SK-N-SH (cell line): Measurements from ENCODE around the gene IGF1R. TPM values are rescaled to one million over a fixed set of nuclear protein-coding genes. Genes with fewer than 3 reads are reported as not detected.

Source experiments
- CTCF ChIA-PET: fragments of 300-600, 350-600 bp; formaldehyde crosslinking; extraction: SDS; loops from one replicate; lab custom pipeline; 2021; lab: Yijun Ruan, JAX
- POLR2A ChIA-PET: fragments of 350-600 bp; sonication (Branson Sonifier 250); formaldehyde crosslinking; extraction: SDS; loops from one replicate; lab custom pipeline; 2020; ENCODE audit warnings: antibody characterized with exemption, inconsistent platforms; lab: Yijun Ruan, JAX
- DNase-seq: peaks from one replicate; pipeline ENCODE4 v3.0.0; 2012
- H2AFZ ChIP-seq: fragments of 200-600 bp; sonication (generic); 2 replicates; pipeline ENCODE4 v1.8.1; 2016; ENCODE audit warnings: antibody characterized with exemption, mild to moderate bottlenecking, low read depth
- H3F3A ChIP-seq: fragments of 200-600 bp; sonication (generic); replicated peaks from 2 replicates; pipeline ENCODE3; 2016; ENCODE audit warnings: antibody characterized with exemption, mild to moderate bottlenecking; ENCODE audit not compliant: insufficient read depth
- H3K27ac ChIP-seq, 2 experiments: fragments of 200-500 bp in 1 of 2; fragments of 200-600 bp in 1 of 2; sonication (Bioruptor generic) in 1 of 2; sonication (generic), shearing (Covaris generic) in 1 of 2; 2 replicates each; pipeline versions ENCODE4 v1.5.1 to v1.6.1; 2014 to 2016; ENCODE audit warnings: low read depth in 2 of 2, inconsistent platforms in 1 of 2, low read length in 1 of 2, mild to moderate bottlenecking in 1 of 2, mixed read lengths in 1 of 2
- H3K27me3 ChIP-seq: fragments of 200-600 bp; sonication (generic), shearing (Covaris generic); 2 replicates; pipeline ENCODE4 v1.6.1; 2016; ENCODE audit warnings: mixed run types; ENCODE audit not compliant: insufficient read depth
- H3K36me3 ChIP-seq, 2 experiments: fragments of 200-500 bp in 1 of 2; fragments of 200-600 bp in 1 of 2; sonication (Bioruptor generic) in 1 of 2; sonication (generic) in 1 of 2; replicated peaks in 1 of 2; 2 replicates each; pipeline versions ENCODE3 to v1.5.1; 2014 to 2016; ENCODE audit warnings: low read length in 1 of 2, mild to moderate bottlenecking in 1 of 2; ENCODE audit not compliant: insufficient read depth in 2 of 2, control insufficient read depth in 1 of 2
- H3K4me1 ChIP-seq, 2 experiments: fragments of 200-500 bp in 1 of 2; fragments of 200-600 bp in 1 of 2; sonication (Bioruptor generic) in 1 of 2; sonication (generic), shearing (Covaris generic) in 1 of 2; 2 replicates each; pipeline versions ENCODE4 v1.5.1 to v1.6.1; 2014 to 2016; ENCODE audit warnings: low read depth in 1 of 2, low read length in 1 of 2, mixed run types in 1 of 2; ENCODE audit not compliant: insufficient read depth in 2 of 2, control insufficient read depth in 1 of 2
- H3K4me2 ChIP-seq: fragments of 200-600 bp; sonication (generic), shearing (Covaris generic); 2 replicates; pipeline ENCODE4 v1.6.1; 2017; ENCODE audit warnings: mixed run types
- H3K4me3 ChIP-seq, 2 experiments: fragments of 200-500 bp in 1 of 2; fragments of 200-600 bp in 1 of 2; sonication (Bioruptor generic) in 1 of 2; sonication (generic), shearing (Covaris generic) in 1 of 2; 2 replicates each; pipeline versions ENCODE4 v1.5.1 to v1.8.1; 2014 to 2016; ENCODE audit warnings: low read depth in 2 of 2, inconsistent platforms in 1 of 2, low read length in 1 of 2, mild to moderate bottlenecking in 1 of 2, mixed read lengths in 1 of 2, moderate library complexity in 1 of 2
- H3K79me2 ChIP-seq: fragments of 200-600 bp; sonication (generic); 2 replicates; pipeline ENCODE4 v1.8.1; 2017; ENCODE audit warnings: mild to moderate bottlenecking; ENCODE audit not compliant: insufficient read depth
- H3K9ac ChIP-seq: fragments of 200-600 bp; sonication (generic); 2 replicates; pipeline ENCODE4 v1.6.1; 2017; ENCODE audit warnings: mixed run types
- H3K9me2 ChIP-seq: fragments of 200-600 bp; sonication (generic); 2 replicates; pipeline ENCODE4 v1.6.1; 2017; ENCODE audit warnings: mixed run types
- H3K9me3 ChIP-seq: fragments of 200-600 bp; sonication (generic); 2 replicates; pipeline ENCODE4 v1.6.1; 2017; ENCODE audit warnings: mixed run types, mild to moderate bottlenecking, moderate library complexity
- H4K20me1 ChIP-seq: fragments of 200-600 bp; sonication (generic); 2 replicates; pipeline ENCODE4 v1.6.1; 2017; ENCODE audit warnings: mild to moderate bottlenecking, mixed run types; ENCODE audit not compliant: insufficient read depth
- CHD2 ChIP-seq: fragments of 150-350 bp; IDR thresholded peaks from 2 replicates; pipeline ENCODE4 v1.6.1; 2018; ENCODE audit warnings: low read length; ENCODE audit not compliant: partially characterized antibody
- EZH2phosphoT487 ChIP-seq: fragments of 200-600 bp; sonication (generic); IDR thresholded peaks from 2 replicates; pipeline ENCODE4 v1.6.1; 2017; ENCODE audit warnings: low read depth, mixed run types, mild to moderate bottlenecking, antibody characterized with exemption, moderate library complexity, borderline replicate concordance
- GABPA ChIP-seq: IDR thresholded peaks from 2 replicates; pipeline ENCODE4 v1.4.0; 2012; ENCODE audit warnings: low read depth, mild to moderate bottlenecking
- GATA2 ChIP-seq: sonication (generic); formaldehyde crosslinking; IDR thresholded peaks from 2 replicates; pipeline ENCODE4 v1.5.0; 2020; ENCODE audit warnings: mild to moderate bottlenecking, missing genetic modification reagents
- JUND ChIP-seq: IDR thresholded peaks from 2 replicates; pipeline ENCODE4 v1.4.0; 2012
- MEF2A ChIP-seq: IDR thresholded peaks from 2 replicates; pipeline ENCODE4 v1.4.0; 2012; ENCODE audit warnings: low read depth, borderline replicate concordance
- MXI1 ChIP-seq: IDR thresholded peaks from 2 replicates; pipeline ENCODE4 v1.6.1; 2012; ENCODE audit warnings: mild to moderate bottlenecking, low read depth, low read length, improper control_type of control experiment
- POLR2AphosphoS5 ChIP-seq: IDR thresholded peaks from 2 replicates; pipeline ENCODE4 v1.6.1; 2012; ENCODE audit warnings: low read depth, low read length
- RFX5 ChIP-seq: IDR thresholded peaks from 2 replicates; pipeline ENCODE4 v1.6.1; 2012; ENCODE audit warnings: mild to moderate bottlenecking, improper control_type of control experiment, low read length
- RXRA ChIP-seq: IDR thresholded peaks from 2 replicates; pipeline ENCODE4 v1.4.0; 2012; ENCODE audit warnings: low read depth, mild to moderate bottlenecking, borderline replicate concordance
- SIN3A ChIP-seq: IDR thresholded peaks from 2 replicates; pipeline ENCODE4 v1.6.1; 2012; ENCODE audit warnings: low read depth, mild to moderate bottlenecking, low read length, moderate library complexity, borderline replicate concordance
- SMC3 ChIP-seq: IDR thresholded peaks from 2 replicates; pipeline ENCODE4 v1.6.1; 2012; ENCODE audit warnings: low read depth, low read length, improper control_type of control experiment
- TAF1 ChIP-seq: IDR thresholded peaks from 2 replicates; pipeline ENCODE4 v1.6.1; 2012; ENCODE audit warnings: low read depth, mild to moderate bottlenecking, low read length, moderate library complexity, borderline replicate concordance
- TCF12 ChIP-seq: IDR thresholded peaks from 2 replicates; pipeline ENCODE4 v1.4.0; 2012
- YY1 ChIP-seq: IDR thresholded peaks from 2 replicates; pipeline ENCODE4 v1.4.0; 2012; ENCODE audit warnings: low read depth, mild to moderate bottlenecking
- WGBS: methylation state at CpG from one replicate; pipeline ENCODE4 v1.1.6; 2017; ENCODE audit warnings: low lambda C conversion rate; 5-methylcytosine and 5-hydroxymethylcytosine counted together
- polyA plus RNA-seq, 3 experiments: library from polyadenylated mRNA; depleted of rRNA; stranded (reverse); fragments of >200 nt; gene quantifications; 2 replicates each; pipeline ENCODE4 v1.2.3, GENCODE V29; 2012
- TF ChIP-seq, protein P1 (sequence below): IDR thresholded peaks from 2 replicates; pipeline ENCODE4 v1.6.1; 2012; ENCODE audit warnings: mild to moderate bottlenecking, low read depth, low read length, moderate library complexity
- TF ChIP-seq, protein P2 (sequence below): fragments of 150-350 bp; IDR thresholded peaks from 2 replicates; pipeline ENCODE4 v1.6.1; 2016; ENCODE audit warnings: mild to moderate bottlenecking, low read depth, low read length
- TF ChIP-seq, protein P3 (sequence below): fragments of 150-350 bp; IDR thresholded peaks from 2 replicates; pipeline ENCODE4 v1.6.1; 2017; ENCODE audit warnings: antibody characterized with exemption, low read length, low read depth, borderline replicate concordance
- TF ChIP-seq, protein P4 (sequence below): fragments of 200-600 bp; sonication (generic); IDR thresholded peaks from 2 replicates; pipeline ENCODE4 v1.6.1; 2017; ENCODE audit warnings: antibody characterized with exemption, mild to moderate bottlenecking, moderate library complexity
- TF ChIP-seq, protein P5 (sequence below): IDR thresholded peaks from 2 replicates; pipeline ENCODE4 v1.4.0; 2012; ENCODE audit warnings: low read depth

IGF1R gene
- polyA plus RNA-seq, 1 of the 3 experiments (the other 2 are of a cell fraction): 9.5 TPM

DNA sequence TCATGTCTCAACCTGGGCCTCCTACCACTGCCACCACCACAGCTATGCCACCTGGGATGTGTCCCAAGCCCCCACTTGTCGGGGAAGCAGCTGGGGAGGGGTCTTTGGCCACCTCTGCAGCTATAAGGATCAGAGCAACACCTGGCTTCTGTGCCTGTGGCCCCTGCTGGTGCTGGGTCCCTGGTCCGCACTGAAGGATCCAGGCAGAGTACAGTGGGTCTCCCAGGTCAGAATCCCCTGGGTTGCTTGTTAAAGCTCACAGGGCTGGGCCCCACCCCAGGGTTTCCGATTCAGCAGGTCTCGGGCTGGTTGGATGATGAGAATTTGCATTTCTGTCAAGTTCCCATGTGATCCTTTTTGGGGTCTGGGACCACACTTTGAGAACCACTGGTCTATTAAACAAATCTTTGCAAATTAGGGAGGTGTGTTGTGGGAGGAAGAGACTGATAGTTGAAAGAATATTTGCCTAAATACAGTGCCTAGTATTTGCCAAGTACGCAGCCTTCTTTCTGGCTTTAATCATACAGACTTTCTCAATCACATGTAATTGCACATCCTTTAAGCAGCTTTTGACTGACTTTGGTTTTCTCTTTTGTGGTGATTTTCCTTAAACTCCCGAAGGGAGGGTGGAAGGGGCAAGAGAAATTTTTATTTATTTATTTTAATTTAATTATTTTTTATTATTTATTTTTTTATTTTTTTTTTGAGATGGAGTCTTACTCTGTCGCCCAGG is 127.3 kb downstream of the IGF1R start (continued):
- TF ChIP-seq, protein P1, sequence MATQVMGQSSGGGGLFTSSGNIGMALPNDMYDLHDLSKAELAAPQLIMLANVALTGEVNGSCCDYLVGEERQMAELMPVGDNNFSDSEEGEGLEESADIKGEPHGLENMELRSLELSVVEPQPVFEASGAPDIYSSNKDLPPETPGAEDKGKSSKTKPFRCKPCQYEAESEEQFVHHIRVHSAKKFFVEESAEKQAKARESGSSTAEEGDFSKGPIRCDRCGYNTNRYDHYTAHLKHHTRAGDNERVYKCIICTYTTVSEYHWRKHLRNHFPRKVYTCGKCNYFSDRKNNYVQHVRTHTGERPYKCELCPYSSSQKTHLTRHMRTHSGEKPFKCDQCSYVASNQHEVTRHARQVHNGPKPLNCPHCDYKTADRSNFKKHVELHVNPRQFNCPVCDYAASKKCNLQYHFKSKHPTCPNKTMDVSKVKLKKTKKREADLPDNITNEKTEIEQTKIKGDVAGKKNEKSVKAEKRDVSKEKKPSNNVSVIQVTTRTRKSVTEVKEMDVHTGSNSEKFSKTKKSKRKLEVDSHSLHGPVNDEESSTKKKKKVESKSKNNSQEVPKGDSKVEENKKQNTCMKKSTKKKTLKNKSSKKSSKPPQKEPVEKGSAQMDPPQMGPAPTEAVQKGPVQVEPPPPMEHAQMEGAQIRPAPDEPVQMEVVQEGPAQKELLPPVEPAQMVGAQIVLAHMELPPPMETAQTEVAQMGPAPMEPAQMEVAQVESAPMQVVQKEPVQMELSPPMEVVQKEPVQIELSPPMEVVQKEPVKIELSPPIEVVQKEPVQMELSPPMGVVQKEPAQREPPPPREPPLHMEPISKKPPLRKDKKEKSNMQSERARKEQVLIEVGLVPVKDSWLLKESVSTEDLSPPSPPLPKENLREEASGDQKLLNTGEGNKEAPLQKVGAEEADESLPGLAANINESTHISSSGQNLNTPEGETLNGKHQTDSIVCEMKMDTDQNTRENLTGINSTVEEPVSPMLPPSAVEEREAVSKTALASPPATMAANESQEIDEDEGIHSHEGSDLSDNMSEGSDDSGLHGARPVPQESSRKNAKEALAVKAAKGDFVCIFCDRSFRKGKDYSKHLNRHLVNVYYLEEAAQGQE: no peak

DNA sequence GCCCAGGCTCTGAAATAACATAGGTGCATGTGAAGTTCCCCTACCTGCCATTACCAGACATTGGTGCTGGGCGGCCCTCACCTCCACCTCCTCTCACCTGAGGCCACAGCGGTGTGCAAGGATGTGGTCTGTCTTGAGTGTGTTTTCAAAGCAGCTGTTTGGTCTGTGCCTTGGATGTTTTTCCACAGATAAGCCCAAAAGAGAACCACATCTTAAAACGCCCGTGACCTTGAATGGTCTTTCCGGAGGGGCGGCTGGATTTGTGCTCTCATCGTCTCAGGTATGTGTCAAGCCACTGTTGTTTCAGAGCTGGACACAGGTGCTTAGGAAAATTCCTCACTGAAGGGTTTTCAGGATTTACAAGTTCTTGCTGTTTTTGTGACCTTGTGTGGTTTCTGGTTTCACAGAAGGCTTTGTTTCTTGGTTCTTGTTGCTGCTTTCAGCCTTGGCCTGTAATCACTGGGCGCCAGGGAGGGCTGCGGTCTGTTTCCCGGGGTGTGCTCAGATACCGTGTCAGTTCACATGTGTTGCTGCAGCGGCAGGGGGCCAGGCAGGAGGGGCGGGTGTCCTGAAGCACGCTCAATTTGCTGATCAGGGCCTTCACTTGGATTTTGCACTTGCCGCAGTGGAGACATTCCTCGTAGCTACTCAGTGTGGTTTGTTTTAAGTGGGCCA is 128.4 kb downstream of the IGF1R start:
- POLR2A ChIA-PET: no interaction called here
- H3K27ac ChIP-seq: no peak overlapping the region
- no peak for DNase-seq
- no peaks in the 10 kb centered on the region for H3K27me3 ChIP-seq
- no peak for TF ChIP-seq YY1
- TF ChIP-seq GATA2 (CRISPR knock-in tag): no peak
- no peak for TF ChIP-seq SIN3A
- TF ChIP-seq MEF2A: no peak
- no peak for TF ChIP-seq RFX5
- TF ChIP-seq RXRA: no peak
- no peak for TF ChIP-seq JUND
- no peak for TF ChIP-seq CHD2
- no peak for TF ChIP-seq TAF1
- TF ChIP-seq, protein P2, sequence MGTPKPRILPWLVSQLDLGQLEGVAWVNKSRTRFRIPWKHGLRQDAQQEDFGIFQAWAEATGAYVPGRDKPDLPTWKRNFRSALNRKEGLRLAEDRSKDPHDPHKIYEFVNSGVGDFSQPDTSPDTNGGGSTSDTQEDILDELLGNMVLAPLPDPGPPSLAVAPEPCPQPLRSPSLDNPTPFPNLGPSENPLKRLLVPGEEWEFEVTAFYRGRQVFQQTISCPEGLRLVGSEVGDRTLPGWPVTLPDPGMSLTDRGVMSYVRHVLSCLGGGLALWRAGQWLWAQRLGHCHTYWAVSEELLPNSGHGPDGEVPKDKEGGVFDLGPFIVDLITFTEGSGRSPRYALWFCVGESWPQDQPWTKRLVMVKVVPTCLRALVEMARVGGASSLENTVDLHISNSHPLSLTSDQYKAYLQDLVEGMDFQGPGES: no peak
- TF ChIP-seq, protein P3, sequence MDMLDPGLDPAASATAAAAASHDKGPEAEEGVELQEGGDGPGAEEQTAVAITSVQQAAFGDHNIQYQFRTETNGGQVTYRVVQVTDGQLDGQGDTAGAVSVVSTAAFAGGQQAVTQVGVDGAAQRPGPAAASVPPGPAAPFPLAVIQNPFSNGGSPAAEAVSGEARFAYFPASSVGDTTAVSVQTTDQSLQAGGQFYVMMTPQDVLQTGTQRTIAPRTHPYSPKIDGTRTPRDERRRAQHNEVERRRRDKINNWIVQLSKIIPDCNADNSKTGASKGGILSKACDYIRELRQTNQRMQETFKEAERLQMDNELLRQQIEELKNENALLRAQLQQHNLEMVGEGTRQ: no peak
- no peak for TF ChIP-seq GABPA
- no peak for TF ChIP-seq POLR2AphosphoS5
- no peak for TF ChIP-seq SMC3
- TF ChIP-seq TCF12: no peak
- TF ChIP-seq, protein P4, sequence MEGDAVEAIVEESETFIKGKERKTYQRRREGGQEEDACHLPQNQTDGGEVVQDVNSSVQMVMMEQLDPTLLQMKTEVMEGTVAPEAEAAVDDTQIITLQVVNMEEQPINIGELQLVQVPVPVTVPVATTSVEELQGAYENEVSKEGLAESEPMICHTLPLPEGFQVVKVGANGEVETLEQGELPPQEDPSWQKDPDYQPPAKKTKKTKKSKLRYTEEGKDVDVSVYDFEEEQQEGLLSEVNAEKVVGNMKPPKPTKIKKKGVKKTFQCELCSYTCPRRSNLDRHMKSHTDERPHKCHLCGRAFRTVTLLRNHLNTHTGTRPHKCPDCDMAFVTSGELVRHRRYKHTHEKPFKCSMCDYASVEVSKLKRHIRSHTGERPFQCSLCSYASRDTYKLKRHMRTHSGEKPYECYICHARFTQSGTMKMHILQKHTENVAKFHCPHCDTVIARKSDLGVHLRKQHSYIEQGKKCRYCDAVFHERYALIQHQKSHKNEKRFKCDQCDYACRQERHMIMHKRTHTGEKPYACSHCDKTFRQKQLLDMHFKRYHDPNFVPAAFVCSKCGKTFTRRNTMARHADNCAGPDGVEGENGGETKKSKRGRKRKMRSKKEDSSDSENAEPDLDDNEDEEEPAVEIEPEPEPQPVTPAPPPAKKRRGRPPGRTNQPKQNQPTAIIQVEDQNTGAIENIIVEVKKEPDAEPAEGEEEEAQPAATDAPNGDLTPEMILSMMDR: no peak
- no peak for TF ChIP-seq MXI1
- TF ChIP-seq, protein P5, sequence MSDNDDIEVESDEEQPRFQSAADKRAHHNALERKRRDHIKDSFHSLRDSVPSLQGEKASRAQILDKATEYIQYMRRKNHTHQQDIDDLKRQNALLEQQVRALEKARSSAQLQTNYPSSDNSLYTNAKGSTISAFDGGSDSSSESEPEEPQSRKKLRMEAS: no peak
- TF ChIP-seq EZH2phosphoT487: no peak
- peaks cover 9% of the 10 kb centered on the region for H4K20me1 ChIP-seq
- WGBS: 95% methylated on average over 16 of the region's 16 CpGs
- H3K4me2 ChIP-seq: no peak overlapping the region
- H3F3A ChIP-seq: no peaks in the 10 kb centered on the region
- H2AFZ ChIP-seq: no peak overlapping the region
- no peaks in the 10 kb centered on the region for H3K9me3 ChIP-seq
- H3K36me3 ChIP-seq: no peaks in the 10 kb centered on the region
- H3K79me2 ChIP-seq: peaks cover 58% of the 10 kb centered on the region
- CTCF ChIA-PET: interaction anchor here (4.6 kb wide), 1 partner anchor 16 kb away, joined by 77 read pairs; no protein-coding TSS in a partner anchor
- H3K9ac ChIP-seq: no peak overlapping the region
- no peaks in the 10 kb centered on the region for H3K9me2 ChIP-seq
- H3K4me3 ChIP-seq: no peak overlapping the region
- H3K4me1 ChIP-seq: peaks cover 7 to 10% of the 10 kb centered on the region in 2 experiments; a peak in 2 of 4 replicates
